ENCODE data around the gene FGF1. TPM values are rescaled to one million over a fixed set of nuclear protein-coding genes. Genes with fewer than 3 reads are reported as not detected.

FGF1 gene
- total and polyA plus RNA-seq, 2 donors (not counting 3 experiments of a cell fraction or from before 2014, with no cell fraction given), result not detected

GRCh38 chr5:142639455-142639854 lies 46.4 kb downstream of the FGF1 start:
- TF ChIP-seq POLR2AphosphoS5 (IDR thresholded peaks at IDR 0.05; ENCODE audit: insufficient read depth, low read depth, low read length), result no peak
- TF ChIP-seq EZH2 (IDR thresholded peaks at IDR 0.05; ENCODE audit: borderline replicate concordance, low read depth, low read length, severe bottlenecking), result no peak
- no peak for TF ChIP-seq GATA2 (IDR thresholded peaks at IDR 0.05; ENCODE audit: insufficient read depth, insufficient read length, low read depth, low read length)
- TF ChIP-seq FOS (IDR thresholded peaks at IDR 0.05; ENCODE audit: borderline replicate concordance, insufficient read depth, low read length), result no peak
- TF ChIP-seq MYC (IDR thresholded peaks at IDR 0.05; ENCODE audit: low read depth, low read length), result no peak
- dilution Hi-C loops (cut with MboI; ENCODE audit: extremely low pct_ligation_motif_present, low sequenced_read_pairs), result no loop called here
- ChIA-PET POLR2A (no interaction called here), CTCF (interaction anchor here (1.0 to 3.8 kb wide), 3 partner anchors 12 to 250 kb away, joined by 4 to 12 read pairs (median 5); no protein-coding TSS in a partner anchor)
- H3K4me1 ChIP-seq (ENCODE audit: control insufficient read depth, extremely low read depth, insufficient read depth, low read length), result peaks cover 2% of the 10 kb centered on the region
- no peaks in the 10 kb centered on the region for H3K9me1 ChIP-seq (replicated peaks; ENCODE audit: control insufficient read depth, extremely low read depth, insufficient read depth, low read length)
- H3K27ac ChIP-seq (ENCODE audit: insufficient read depth, low read depth, low read length), result no peak overlapping the region
- H3K36me3 ChIP-seq (ENCODE audit: control insufficient read depth in 2 of 2, extremely low read depth in 1 of 2, insufficient read depth in 2 of 2, low read length in 2 of 2), result no peaks in the 10 kb centered on the region
- intact Hi-C loops (cut with micrococcal nuclease), result no loop called here
- BruUV-seq (replicated peaks), result no TSS peak
- peaks cover 0 to 4% of the 10 kb centered on the region in 2 experiments for H3K27me3 ChIP-seq (ENCODE audit: control insufficient read depth in 2 of 2, insufficient read depth in 2 of 2, low read length in 2 of 2)
- H3K79me2 ChIP-seq (ENCODE audit: control insufficient read depth, insufficient read depth, low read length), result no peaks in the 10 kb centered on the region
- H4K20me1 ChIP-seq (replicated peaks; ENCODE audit: control insufficient read depth, extremely low read depth, insufficient read depth, low read length), result no peaks in the 10 kb centered on the region
- no peak overlapping the region for H3K4me3 ChIP-seq (replicated peaks in 1 of 3; ENCODE audit: insufficient read depth in 1 of 3, low read depth in 1 of 3, low read length in 3 of 3)
- no peak for FAIRE-seq
- no peak for DNase-seq (ENCODE audit: low read depth, low spot score)
- no peak overlapping the region for H2AFZ ChIP-seq (ENCODE audit: low read depth, low read length)
- H3K9ac ChIP-seq (replicated peaks; ENCODE audit: extremely low read depth, insufficient read depth, low read length), result no peak overlapping the region
- no peaks in the 10 kb centered on the region for H3K9me3 ChIP-seq (replicated peaks; ENCODE audit: control insufficient read depth, insufficient read depth, low read length)
- H3K4me2 ChIP-seq (ENCODE audit: insufficient read depth, low read length), result no peak overlapping the region

DNA sequence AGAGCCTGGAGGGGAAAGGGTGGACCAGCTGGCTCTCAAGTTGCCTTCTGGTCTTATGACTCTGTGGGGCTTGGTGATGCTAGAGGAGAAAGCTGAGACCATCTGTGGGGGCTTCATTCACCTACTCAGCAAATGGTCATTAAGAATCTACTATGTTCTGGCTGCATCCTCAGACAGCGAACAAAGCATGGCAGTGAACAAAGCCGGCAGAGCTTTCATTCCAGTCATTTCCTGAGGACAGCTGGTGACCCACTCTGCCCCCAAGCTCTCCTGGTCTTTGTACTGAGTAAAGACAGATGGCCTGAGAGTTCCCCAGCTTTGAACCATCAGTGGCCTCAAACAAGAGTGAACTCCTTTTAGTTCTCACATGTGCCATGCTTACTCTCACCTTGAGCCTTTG lies 48.0 kb downstream of the FGF1 start:
- H3K36me3 ChIP-seq (ENCODE audit: control insufficient read depth in 2 of 2, extremely low read depth in 1 of 2, insufficient read depth in 2 of 2, low read length in 2 of 2), result no peaks in the 10 kb centered on the region
- H2AFZ ChIP-seq (ENCODE audit: low read depth, low read length), result no peak overlapping the region
- FAIRE-seq, result no peak
- H3K9me1 ChIP-seq (replicated peaks; ENCODE audit: control insufficient read depth, extremely low read depth, insufficient read depth, low read length), result no peaks in the 10 kb centered on the region
- no peaks in the 10 kb centered on the region for H3K79me2 ChIP-seq (ENCODE audit: control insufficient read depth, insufficient read depth, low read length)
- intact Hi-C loops (cut with micrococcal nuclease), result no loop called here
- no peak overlapping the region for H3K4me3 ChIP-seq (replicated peaks in 1 of 3; ENCODE audit: insufficient read depth in 1 of 3, low read depth in 1 of 3, low read length in 3 of 3)
- TF ChIP-seq FOS (IDR thresholded peaks at IDR 0.05; ENCODE audit: borderline replicate concordance, insufficient read depth, low read length) (no peak), POLR2A (IDR thresholded peaks at IDR 0.05; ENCODE audit: low read depth, low read length) (no peak), JUN (IDR thresholded peaks at IDR 0.05; ENCODE audit: borderline replicate concordance, insufficient read depth, insufficient read length, low read depth) (no peak), POLR2AphosphoS5 (IDR thresholded peaks at IDR 0.05; ENCODE audit: insufficient read depth, low read depth, low read length) (no peak), MAX (IDR thresholded peaks at IDR 0.05; ENCODE audit: insufficient read depth, insufficient read length) (no peak), EZH2 (IDR thresholded peaks at IDR 0.05; ENCODE audit: borderline replicate concordance, low read depth, low read length, severe bottlenecking) (no peak), MYC (IDR thresholded peaks at IDR 0.05; ENCODE audit: low read depth, low read length) (no peak), GATA2 (IDR thresholded peaks at IDR 0.05; ENCODE audit: insufficient read depth, insufficient read length, low read depth, low read length) (no peak)
- TF ChIP-seq, protein P1, sequence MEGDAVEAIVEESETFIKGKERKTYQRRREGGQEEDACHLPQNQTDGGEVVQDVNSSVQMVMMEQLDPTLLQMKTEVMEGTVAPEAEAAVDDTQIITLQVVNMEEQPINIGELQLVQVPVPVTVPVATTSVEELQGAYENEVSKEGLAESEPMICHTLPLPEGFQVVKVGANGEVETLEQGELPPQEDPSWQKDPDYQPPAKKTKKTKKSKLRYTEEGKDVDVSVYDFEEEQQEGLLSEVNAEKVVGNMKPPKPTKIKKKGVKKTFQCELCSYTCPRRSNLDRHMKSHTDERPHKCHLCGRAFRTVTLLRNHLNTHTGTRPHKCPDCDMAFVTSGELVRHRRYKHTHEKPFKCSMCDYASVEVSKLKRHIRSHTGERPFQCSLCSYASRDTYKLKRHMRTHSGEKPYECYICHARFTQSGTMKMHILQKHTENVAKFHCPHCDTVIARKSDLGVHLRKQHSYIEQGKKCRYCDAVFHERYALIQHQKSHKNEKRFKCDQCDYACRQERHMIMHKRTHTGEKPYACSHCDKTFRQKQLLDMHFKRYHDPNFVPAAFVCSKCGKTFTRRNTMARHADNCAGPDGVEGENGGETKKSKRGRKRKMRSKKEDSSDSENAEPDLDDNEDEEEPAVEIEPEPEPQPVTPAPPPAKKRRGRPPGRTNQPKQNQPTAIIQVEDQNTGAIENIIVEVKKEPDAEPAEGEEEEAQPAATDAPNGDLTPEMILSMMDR (IDR thresholded peaks at IDR 0.05; ENCODE audit: extremely low read depth in 1 of 2, insufficient read depth in 1 of 2, low read depth in 1 of 2, low read length in 2 of 2), result no peak
- H4K20me1 ChIP-seq (replicated peaks; ENCODE audit: control insufficient read depth, extremely low read depth, insufficient read depth, low read length), result no peaks in the 10 kb centered on the region
- ChIA-PET CTCF (interaction anchor here (1.6 to 2.0 kb wide), 3 partner anchors 18 to 251 kb away, joined by 4 to 8 read pairs (median 5); no protein-coding TSS in a partner anchor), POLR2A (no interaction called here)
- H3K9me3 ChIP-seq (replicated peaks; ENCODE audit: control insufficient read depth, insufficient read depth, low read length), result no peaks in the 10 kb centered on the region
- H3K4me1 ChIP-seq (ENCODE audit: control insufficient read depth, extremely low read depth, insufficient read depth, low read length), result no peaks in the 10 kb centered on the region
- dilution Hi-C loops (cut with MboI; ENCODE audit: extremely low pct_ligation_motif_present, low sequenced_read_pairs), result no loop called here
- H3K4me2 ChIP-seq (ENCODE audit: insufficient read depth, low read length), result no peak overlapping the region
- H3K9ac ChIP-seq (replicated peaks; ENCODE audit: extremely low read depth, insufficient read depth, low read length), result no peak overlapping the region
- no peak overlapping the region for H3K27ac ChIP-seq (ENCODE audit: insufficient read depth, low read depth, low read length)
- no TSS peak for BruUV-seq (replicated peaks)
- peaks cover 0 to 4% of the 10 kb centered on the region in 2 experiments for H3K27me3 ChIP-seq (ENCODE audit: control insufficient read depth in 2 of 2, insufficient read depth in 2 of 2, low read length in 2 of 2)
- DNase-seq (ENCODE audit: low read depth, low spot score), result no peak

All from endothelial cell of umbilical vein (primary cell).